H1 (cell line): ENCODE measurements around the gene LIPA. TPM values are rescaled to one million over a fixed set of nuclear protein-coding genes. Genes with fewer than 3 reads are reported as not detected.

ENCODE experiments used
- CTCF ChIA-PET: fragments of 300-600 bp; sonication (Branson Sonifier 250); formaldehyde crosslinking; loops from one replicate; lab custom pipeline; 2021; ENCODE audit not compliant: partially characterized antibody; lab: Charles Lee
- POLR2A ChIA-PET: fragments of 300-600 bp; sonication (Branson Sonifier 250); formaldehyde crosslinking; loops from one replicate; lab custom pipeline; 2021; ENCODE audit warnings: inconsistent platforms; ENCODE audit not compliant: partially characterized antibody; lab: Charles Lee
- DNase-seq, 2 experiments: peaks; one replicate each; pipeline versions ENCODE4 v3.0.0 to v3.0.0-alpha.2; 2010 to 2022; ENCODE audit warnings: low spot score in 2 of 2, low read depth in 1 of 2, mixed read lengths in 1 of 2
- FAIRE-seq: peaks from 2 replicates; lab custom pipeline; 2011; peaks lifted over from hg19 to GRCh38; lab: Jason Lieb, UNC
- H2AFZ ChIP-seq: 2 replicates; pipeline ENCODE4 v1.8.1; 2012; ENCODE audit warnings: low read length, inconsistent platforms
- H2AK5ac ChIP-seq: 2 replicates; pipeline ENCODE4 v1.6.1; 2013; ENCODE audit warnings: low read depth, low read length
- H2BK120ac ChIP-seq: replicated peaks from 2 replicates; pipeline ENCODE3; 2013; ENCODE audit warnings: low read depth, low read length, inconsistent platforms
- H2BK12ac ChIP-seq: 2 replicates; pipeline ENCODE4 v1.6.1; 2013; ENCODE audit warnings: low read depth, low read length
- H2BK15ac ChIP-seq: 2 replicates; pipeline ENCODE4 v1.6.1; 2013; ENCODE audit warnings: low read length
- H2BK20ac ChIP-seq: 2 replicates; pipeline ENCODE4 v1.6.1; 2013; ENCODE audit warnings: low read length
- H2BK5ac ChIP-seq: 2 replicates; pipeline ENCODE4 v1.6.1; 2013; ENCODE audit warnings: low read depth, low read length
- H3K14ac ChIP-seq: 2 replicates; pipeline ENCODE4 v1.6.1; 2013; ENCODE audit warnings: inconsistent platforms; ENCODE audit not compliant: insufficient read length
- H3K18ac ChIP-seq: 2 replicates; pipeline ENCODE4 v1.6.1; 2013; ENCODE audit warnings: low read length; ENCODE audit errors: extremely low read depth
- H3K23ac ChIP-seq: 2 replicates; pipeline ENCODE4 v1.6.1; 2013; ENCODE audit warnings: inconsistent platforms; ENCODE audit not compliant: insufficient read length
- H3K23me2 ChIP-seq: 2 replicates; pipeline ENCODE4 v1.6.1; 2013; ENCODE audit warnings: low read depth, low read length
- H3K27ac ChIP-seq: 2 replicates; pipeline ENCODE4 v1.6.1; 2011; ENCODE audit warnings: low read depth, low read length, inconsistent platforms
- H3K27me3 ChIP-seq, 4 experiments: replicated peaks in 1 of 4; 1 replicate in 1 of 4; 2 replicates in 3 of 4; pipeline versions ENCODE4 v1.6.1 to v1.8.1; 2011 to 2013; ENCODE audit warnings: low read length in 3 of 4, mild to moderate bottlenecking in 3 of 4, inconsistent platforms in 2 of 4, mixed read lengths in 2 of 4, moderate library complexity in 1 of 4; ENCODE audit not compliant: control insufficient read depth in 3 of 4, insufficient read depth in 3 of 4; ENCODE audit errors: extremely low read depth in 1 of 4
- H3K36me3 ChIP-seq, 4 experiments: 2 replicates each; pipeline versions ENCODE4 v1.6.1 to v1.8.1; 2011 to 2013; ENCODE audit warnings: mild to moderate bottlenecking in 4 of 4, low read length in 3 of 4, moderate library complexity in 2 of 4, control low read depth in 1 of 4, inconsistent platforms in 1 of 4; ENCODE audit not compliant: insufficient read depth in 4 of 4, control insufficient read depth in 2 of 4
- H3K4ac ChIP-seq: replicated peaks from 2 replicates; pipeline ENCODE3; 2013; ENCODE audit warnings: low read length, low read depth, mixed read lengths, inconsistent platforms; ENCODE audit not compliant: insufficient read length
- H3K4me1 ChIP-seq, 4 experiments: replicated peaks in 1 of 4; 1 replicate in 1 of 4; 2 replicates in 3 of 4; pipeline versions ENCODE4 v1.6.1 to v1.8.1; 2011 to 2013; ENCODE audit warnings: low read length in 3 of 4, inconsistent platforms in 2 of 4, mixed read lengths in 1 of 4; ENCODE audit not compliant: insufficient read depth in 4 of 4, control insufficient read depth in 3 of 4
- H3K4me2 ChIP-seq, 2 experiments: 2 replicates each; pipeline versions ENCODE4 v1.6.1 to v1.8.1; 2011 to 2013; ENCODE audit warnings: low read depth in 2 of 2, low read length in 2 of 2, control low read depth in 1 of 2, inconsistent platforms in 1 of 2, mild to moderate bottlenecking in 1 of 2; ENCODE audit not compliant: insufficient read depth in 1 of 2
- H3K4me3 ChIP-seq, 4 experiments: fragments of 200-600, 300-600 bp in 1 of 4; sonication (generic), shearing (Covaris generic), sonication (Bioruptor Twin) in 1 of 4; 2 replicates each; pipeline versions ENCODE4 v1.5.1 to v1.8.1; 2011 to 2016; ENCODE audit warnings: low read length in 4 of 4, low read depth in 3 of 4, control low read depth in 2 of 4, inconsistent platforms in 2 of 4, mild to moderate bottlenecking in 2 of 4, mixed read lengths in 1 of 4, moderate library complexity in 1 of 4; ENCODE audit not compliant: insufficient read depth in 2 of 4; ENCODE audit errors: extremely low read depth in 1 of 4
- H3K56ac ChIP-seq: replicated peaks from 2 replicates; pipeline ENCODE3; 2013; ENCODE audit warnings: low read depth, mild to moderate bottlenecking, mixed read lengths, low read length, inconsistent platforms; ENCODE audit not compliant: insufficient read length
- H3K79me1 ChIP-seq: 2 replicates; pipeline ENCODE4 v1.6.1; 2013; ENCODE audit warnings: low read depth, low read length, control low read depth
- H3K79me2 ChIP-seq, 2 experiments: 2 replicates each; pipeline versions ENCODE4 v1.6.1 to v1.8.1; 2012 to 2013; ENCODE audit warnings: low read length in 2 of 2, mild to moderate bottlenecking in 2 of 2, inconsistent platforms in 1 of 2; ENCODE audit not compliant: insufficient read depth in 2 of 2, control insufficient read depth in 1 of 2
- H3K9ac ChIP-seq, 4 experiments: replicated peaks in 1 of 4; 1 replicate in 1 of 4; 2 replicates in 3 of 4; pipeline versions ENCODE4 v1.6.1 to v1.8.1; 2011 to 2013; ENCODE audit warnings: low read depth in 3 of 4, low read length in 3 of 4, control low read depth in 2 of 4, mild to moderate bottlenecking in 2 of 4, moderate library complexity in 2 of 4, inconsistent platforms in 1 of 4; ENCODE audit errors: extremely low read depth in 1 of 4
- H3K9me3 ChIP-seq, 2 experiments: 2 replicates each; pipeline versions ENCODE4 v1.6.1 to v1.8.1; 2012 to 2013; ENCODE audit warnings: mild to moderate bottlenecking in 2 of 2, moderate library complexity in 2 of 2, control low read depth in 1 of 2, inconsistent platforms in 1 of 2, low read depth in 1 of 2, low read length in 1 of 2, mixed read lengths in 1 of 2; ENCODE audit not compliant: insufficient read depth in 2 of 2
- H4K20me1 ChIP-seq, 2 experiments: replicated peaks in 1 of 2; 2 replicates each; pipeline versions ENCODE3 to v1.8.1; 2011 to 2013; ENCODE audit warnings: inconsistent platforms in 2 of 2, low read length in 2 of 2, mild to moderate bottlenecking in 1 of 2; ENCODE audit not compliant: insufficient read depth in 2 of 2, control insufficient read depth in 1 of 2
- H4K5ac ChIP-seq: 2 replicates; pipeline ENCODE4 v1.6.1; 2013; ENCODE audit warnings: low read length, low read depth, mixed read lengths, inconsistent platforms; ENCODE audit not compliant: insufficient read length
- H4K8ac ChIP-seq: 2 replicates; pipeline ENCODE4 v1.8.0; 2013; ENCODE audit warnings: mild to moderate bottlenecking, moderate library complexity, low read length, inconsistent platforms; ENCODE audit not compliant: insufficient read depth; ENCODE audit errors: extremely low read depth
- H4K91ac ChIP-seq: replicated peaks from 2 replicates; pipeline ENCODE3; 2013; ENCODE audit warnings: low read length, mixed read lengths, inconsistent platforms; ENCODE audit not compliant: insufficient read length
- EGR1 ChIP-seq: IDR thresholded peaks from 2 replicates; pipeline ENCODE4 v1.6.1; 2011; ENCODE audit warnings: low read depth, low read length, borderline replicate concordance
- EP300 ChIP-seq, 2 experiments: IDR thresholded peaks; 1 replicate in 1 of 2; 2 replicates in 1 of 2; pipeline ENCODE4 v1.6.1; 2011 to 2012; ENCODE audit warnings: low read depth in 2 of 2, low read length in 2 of 2, mild to moderate bottlenecking in 2 of 2, borderline replicate concordance in 1 of 2, inconsistent platforms in 1 of 2, moderate library complexity in 1 of 2
- GABPA ChIP-seq: IDR thresholded peaks from 2 replicates; pipeline ENCODE4 v1.6.1; 2011; ENCODE audit warnings: mild to moderate bottlenecking, low read length, moderate library complexity, borderline replicate concordance; ENCODE audit not compliant: insufficient read depth
- HDAC2 ChIP-seq, 2 experiments: fragments of 300-600 bp in 1 of 2; sonication (generic) in 1 of 2; IDR thresholded peaks; 2 replicates each; pipeline ENCODE4 v1.6.1; 2011 to 2012; ENCODE audit warnings: low read depth in 2 of 2, low read length in 2 of 2, mild to moderate bottlenecking in 2 of 2, moderate library complexity in 2 of 2, borderline replicate concordance in 1 of 2, inconsistent platforms in 1 of 2
- SRF ChIP-seq: IDR thresholded peaks from 2 replicates; pipeline ENCODE4 v1.6.1; 2011; ENCODE audit warnings: mild to moderate bottlenecking, low read depth, low read length, moderate library complexity
- TAF1 ChIP-seq: IDR thresholded peaks from 2 replicates; pipeline ENCODE4 v1.6.1; 2011; ENCODE audit warnings: mild to moderate bottlenecking, low read depth, low read length
- WGBS, 2 experiments: shearing (Covaris generic) in 1 of 2; methylation state at CpG; one replicate each; pipeline versions ENCODE4 v1.1.6 to v1.1.7; 2013 to 2015; ENCODE audit warnings: low lambda C conversion rate in 2 of 2, mixed read lengths in 2 of 2, inconsistent platforms in 1 of 2, low coverage in 1 of 2, missing lambda C conversion rate in 1 of 2; ENCODE audit not compliant: insufficient replicate concordance in 2 of 2, insufficient coverage in 1 of 2, insufficient read length in 1 of 2; ENCODE audit errors: extremely low coverage in 1 of 2, missing lambda C conversion rate in 1 of 2; 5-methylcytosine and 5-hydroxymethylcytosine counted together
- polyA plus RNA-seq, 7 experiments: library from polyadenylated mRNA; depleted of rRNA in 3 of 7; stranded (reverse) in 5 of 7; unstranded in 2 of 7; fragments of >200 nt in 5 of 7; fragments of 200-250 nt in 2 of 7; gene quantifications; 1 replicate in 5 of 7; 2 replicates in 1 of 7; 4 replicates in 1 of 7; pipeline versions ENCODE4 v1.2.1 to v1.2.3, GENCODE V29; 2011 to 2013; ENCODE audit warnings: missing spikeins in 2 of 7, mixed read lengths in 2 of 7
- total RNA-seq: library from RNA; stranded (reverse); fragmentation: NEBNext Ultra II Directional; extraction: Animal tissue kit (Norgen Biotek cat#: 25700); gene quantifications from 2 replicates; pipeline ENCODE4 v1.2.1, GENCODE V29; 2021
- TF ChIP-seq, protein P1 (sequence below): IDR thresholded peaks from 2 replicates; pipeline ENCODE4 v1.6.1; 2012; ENCODE audit warnings: inconsistent platforms

Gene LIPA
- total and polyA plus RNA-seq, 2 of the 8 experiments (the other 6 are each of a cell fraction or from before 2014, with no cell fraction given): 18.1 to 32.4 TPM

- DNase-seq (no peak), FAIRE-seq (no peak)
- no peak overlapping the region for H2AK5ac ChIP-seq
- H2BK120ac ChIP-seq: no peak overlapping the region
- no peak overlapping the region for H2AFZ ChIP-seq
- H3K4me1 ChIP-seq: peaks cover 3 to 16% (median 10%) of the 10 kb centered on the region in 4 experiments; a peak in 5 of 7 replicates
- no peak overlapping the region for H4K8ac ChIP-seq
- H3K79me2 ChIP-seq: no peaks in the 10 kb centered on the region
- ChIA-PET POLR2A (no interaction called here), CTCF (interaction anchor here (1.1 to 3.0 kb wide), 6 partner anchors 9 to 126 kb away, joined by 3 to 29 read pairs (median 4); partner anchors contain the start of gene LIPA)
- no peak overlapping the region for H2BK15ac ChIP-seq
- no peak overlapping the region for H3K27ac ChIP-seq
- no peak overlapping the region for H3K4ac ChIP-seq
- no peak overlapping the region for H3K18ac ChIP-seq
- no peaks in the 10 kb centered on the region for H4K20me1 ChIP-seq
- H2BK12ac ChIP-seq: no peak overlapping the region
- no peaks in the 10 kb centered on the region for H3K79me1 ChIP-seq
- no peak overlapping the region for H3K14ac ChIP-seq
- no peak overlapping the region for H2BK20ac ChIP-seq
- H3K23ac ChIP-seq: no peak overlapping the region
- H2BK5ac ChIP-seq: peak overlapping the region; percentile 9; the same call in 1 of the 2 replicates
- H3K36me3 ChIP-seq: no peaks in the 10 kb centered on the region; a peak in 1 of 8 replicates
- no peaks in the 10 kb centered on the region for H3K9me3 ChIP-seq
- H3K23me2 ChIP-seq: no peaks in the 10 kb centered on the region
- H3K27me3 ChIP-seq: no peaks in the 10 kb centered on the region
- H3K56ac ChIP-seq: no peak overlapping the region
- 62% methylated on average over 8 of the region's 8 CpGs; no CpG with 5 or more reads in 1 of the 2 experiments for WGBS, 2 experiments
- no peak overlapping the region for H3K4me3 ChIP-seq
- H3K9ac ChIP-seq: no peak overlapping the region
- H4K5ac ChIP-seq: no peak overlapping the region
- no peak overlapping the region for H4K91ac ChIP-seq
- H3K4me2 ChIP-seq: peak overlapping the region in 1 of 2 experiments; percentile 22; a peak in 1 of 4 replicates
- TF ChIP-seq TAF1: no peak
- TF ChIP-seq GABPA: no peak
- TF ChIP-seq, protein P1, sequence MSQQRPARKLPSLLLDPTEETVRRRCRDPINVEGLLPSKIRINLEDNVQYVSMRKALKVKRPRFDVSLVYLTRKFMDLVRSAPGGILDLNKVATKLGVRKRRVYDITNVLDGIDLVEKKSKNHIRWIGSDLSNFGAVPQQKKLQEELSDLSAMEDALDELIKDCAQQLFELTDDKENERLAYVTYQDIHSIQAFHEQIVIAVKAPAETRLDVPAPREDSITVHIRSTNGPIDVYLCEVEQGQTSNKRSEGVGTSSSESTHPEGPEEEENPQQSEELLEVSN: no peak
- TF ChIP-seq EP300 (IDR thresholded peaks at IDR 0.05; ENCODE audit: borderline replicate concordance in 1 of 2, low read depth in 2 of 2, low read length in 2 of 2): no peak
- TF ChIP-seq SRF: no peak
- TF ChIP-seq HDAC2 (IDR thresholded peaks at IDR 0.05; ENCODE audit: borderline replicate concordance in 1 of 2, low read depth in 2 of 2, low read length in 2 of 2): no peak
- TF ChIP-seq EGR1: no peak
These were observed 8.6 kb downstream of the LIPA start for GRCh38 chr10:89242840-89243568.
